ENCODE data around the gene OSBP. TPM values are rescaled to one million over a fixed set of nuclear protein-coding genes. Genes with fewer than 3 reads are reported as not detected.

OSBP gene
- total and polyA plus RNA-seq, 2 donors (not counting 3 experiments of a cell fraction or from before 2014, with no cell fraction given) = 14.2 to 37.5 TPM

DNA sequence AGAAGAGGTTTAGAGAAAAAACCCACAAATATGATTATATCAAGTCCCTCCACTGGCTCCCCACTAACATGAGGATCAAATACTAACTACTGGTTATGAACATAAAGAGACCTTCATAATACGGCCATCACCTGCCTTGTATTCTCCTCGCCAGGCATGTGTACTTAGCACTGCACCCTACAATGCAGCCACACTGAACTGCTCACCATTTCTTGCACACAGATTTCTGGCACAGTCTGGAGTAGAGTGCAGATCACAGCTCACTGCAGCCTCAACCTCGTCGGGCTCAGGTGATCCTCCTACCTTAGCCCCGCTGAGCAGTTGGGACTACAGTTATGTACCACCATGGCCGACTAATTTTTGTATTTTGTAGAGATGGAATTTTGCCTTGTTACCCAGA, 13.1 kb downstream of the OSBP start:
- H3K9me3 ChIP-seq (replicated peaks; ENCODE audit: control insufficient read depth, insufficient read depth, low read length) = no peaks in the 10 kb centered on the region
- no peak overlapping the region for H3K27ac ChIP-seq (ENCODE audit: insufficient read depth, low read depth, low read length)
- no peaks in the 10 kb centered on the region for H3K27me3 ChIP-seq (ENCODE audit: control insufficient read depth in 2 of 2, insufficient read depth in 2 of 2, low read length in 2 of 2)
- no TSS peak for BruUV-seq (replicated peaks)
- peaks cover 33 to 43% of the 10 kb centered on the region in 2 experiments for H3K36me3 ChIP-seq (ENCODE audit: control insufficient read depth in 2 of 2, extremely low read depth in 1 of 2, insufficient read depth in 2 of 2, low read length in 2 of 2)
- H2AFZ ChIP-seq (ENCODE audit: low read depth, low read length) = no peak overlapping the region
- dilution Hi-C loops (cut with MboI; ENCODE audit: extremely low pct_ligation_motif_present, low sequenced_read_pairs) = no loop called here
- no peaks in the 10 kb centered on the region for H3K4me1 ChIP-seq (ENCODE audit: control insufficient read depth, extremely low read depth, insufficient read depth, low read length)
- H3K9ac ChIP-seq (replicated peaks; ENCODE audit: extremely low read depth, insufficient read depth, low read length) = no peak overlapping the region
- no peak overlapping the region for H3K4me2 ChIP-seq (ENCODE audit: insufficient read depth, low read length)
- POLR2A ChIA-PET = no interaction called here
- no peak overlapping the region for H3K4me3 ChIP-seq (replicated peaks in 1 of 3; ENCODE audit: insufficient read depth in 1 of 3, low read depth in 1 of 3, low read length in 3 of 3)
- CTCF ChIA-PET = no interaction called here
- FAIRE-seq (no peak), DNase-seq (ENCODE audit: low read depth, low spot score) (no peak)
- H3K9me1 ChIP-seq (replicated peaks; ENCODE audit: control insufficient read depth, extremely low read depth, insufficient read depth, low read length) = no peaks in the 10 kb centered on the region
- H4K20me1 ChIP-seq (replicated peaks; ENCODE audit: control insufficient read depth, extremely low read depth, insufficient read depth, low read length) = peaks cover 3% of the 10 kb centered on the region
- H3K79me2 ChIP-seq (ENCODE audit: control insufficient read depth, insufficient read depth, low read length) = peaks cover 12% of the 10 kb centered on the region
- TF ChIP-seq POLR2A (IDR thresholded peaks at IDR 0.05; ENCODE audit: low read depth, low read length) (no peak), FOS (IDR thresholded peaks at IDR 0.05; ENCODE audit: borderline replicate concordance, insufficient read depth, low read length) (no peak), POLR2AphosphoS5 (IDR thresholded peaks at IDR 0.05; ENCODE audit: insufficient read depth, low read depth, low read length) (no peak), EZH2 (IDR thresholded peaks at IDR 0.05; ENCODE audit: borderline replicate concordance, low read depth, low read length, severe bottlenecking) (no peak), MYC (IDR thresholded peaks at IDR 0.05; ENCODE audit: low read depth, low read length) (no peak), GATA2 (IDR thresholded peaks at IDR 0.05; ENCODE audit: insufficient read depth, insufficient read length, low read depth, low read length) (no peak), JUN (IDR thresholded peaks at IDR 0.05; ENCODE audit: borderline replicate concordance, insufficient read depth, insufficient read length, low read depth) (no peak)
- TF ChIP-seq, protein P1, sequence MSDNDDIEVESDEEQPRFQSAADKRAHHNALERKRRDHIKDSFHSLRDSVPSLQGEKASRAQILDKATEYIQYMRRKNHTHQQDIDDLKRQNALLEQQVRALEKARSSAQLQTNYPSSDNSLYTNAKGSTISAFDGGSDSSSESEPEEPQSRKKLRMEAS (IDR thresholded peaks at IDR 0.05; ENCODE audit: insufficient read depth, insufficient read length) = no peak
- TF ChIP-seq, protein P2, sequence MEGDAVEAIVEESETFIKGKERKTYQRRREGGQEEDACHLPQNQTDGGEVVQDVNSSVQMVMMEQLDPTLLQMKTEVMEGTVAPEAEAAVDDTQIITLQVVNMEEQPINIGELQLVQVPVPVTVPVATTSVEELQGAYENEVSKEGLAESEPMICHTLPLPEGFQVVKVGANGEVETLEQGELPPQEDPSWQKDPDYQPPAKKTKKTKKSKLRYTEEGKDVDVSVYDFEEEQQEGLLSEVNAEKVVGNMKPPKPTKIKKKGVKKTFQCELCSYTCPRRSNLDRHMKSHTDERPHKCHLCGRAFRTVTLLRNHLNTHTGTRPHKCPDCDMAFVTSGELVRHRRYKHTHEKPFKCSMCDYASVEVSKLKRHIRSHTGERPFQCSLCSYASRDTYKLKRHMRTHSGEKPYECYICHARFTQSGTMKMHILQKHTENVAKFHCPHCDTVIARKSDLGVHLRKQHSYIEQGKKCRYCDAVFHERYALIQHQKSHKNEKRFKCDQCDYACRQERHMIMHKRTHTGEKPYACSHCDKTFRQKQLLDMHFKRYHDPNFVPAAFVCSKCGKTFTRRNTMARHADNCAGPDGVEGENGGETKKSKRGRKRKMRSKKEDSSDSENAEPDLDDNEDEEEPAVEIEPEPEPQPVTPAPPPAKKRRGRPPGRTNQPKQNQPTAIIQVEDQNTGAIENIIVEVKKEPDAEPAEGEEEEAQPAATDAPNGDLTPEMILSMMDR (IDR thresholded peaks at IDR 0.05; ENCODE audit: extremely low read depth in 1 of 2, insufficient read depth in 1 of 2, low read depth in 1 of 2, low read length in 2 of 2) = no peak
- intact Hi-C loops (cut with micrococcal nuclease) = no loop called here
